Measurements from ENCODE around the gene MYO9A. TPM values are rescaled to one million over a fixed set of nuclear protein-coding genes. Genes with fewer than 3 reads are reported as not detected.

MYO9A gene
- total RNA-seq, 1 experiment from 2014 or later = 21.1 TPM

- no peak for DNase-seq (ENCODE audit: low spot score)
- in situ Hi-C loops (cut with HindIII; ENCODE audit: low sequenced_read_pairs) = no loop called here
These were observed 311.5 kb downstream of the MYO9A start for GRCh38 chr15:71806452-71806931.

- no peak for DNase-seq (ENCODE audit: low spot score)
- in situ Hi-C loops (cut with HindIII; ENCODE audit: low sequenced_read_pairs) = no loop called here
These were observed 313.1 kb downstream of the MYO9A start for GRCh38 chr15:71804695-71805470.

- no peak for DNase-seq (ENCODE audit: low spot score)
- in situ Hi-C loops (cut with HindIII; ENCODE audit: low sequenced_read_pairs) = no loop called here
These were observed 313.7 kb downstream of the MYO9A start for GRCh38 chr15:71804226-71804625.

- DNase-seq (ENCODE audit: low spot score) = no peak
- in situ Hi-C loops (cut with HindIII; ENCODE audit: low sequenced_read_pairs) = no loop called here
These were observed 315.2 kb downstream of the MYO9A start for GRCh38 chr15:71802770-71803169.

GRCh38 chr15:71801935-71802655 lies 315.9 kb downstream of the MYO9A start:
- in situ Hi-C loops (cut with HindIII; ENCODE audit: low sequenced_read_pairs) = no loop called here
- no peak for DNase-seq (ENCODE audit: low spot score)

GRCh38 chr15:71800835-71801745 lies 316.9 kb downstream of the MYO9A start:
- peak; percentile 48 for DNase-seq (ENCODE audit: low spot score)
- in situ Hi-C loops (cut with HindIII; ENCODE audit: low sequenced_read_pairs) = no loop called here

GRCh38 chr15:71800190-71800589 lies 317.8 kb downstream of the MYO9A start:
- in situ Hi-C loops (cut with HindIII; ENCODE audit: low sequenced_read_pairs) = no loop called here
- DNase-seq (ENCODE audit: low spot score) = no peak

- DNase-seq (ENCODE audit: low spot score) = no peak
- in situ Hi-C loops (cut with HindIII; ENCODE audit: low sequenced_read_pairs) = no loop called here
These were observed 319.3 kb downstream of the MYO9A start for GRCh38 chr15:71798641-71799040.

GRCh38 chr15:71792521-71792920 lies 325.4 kb downstream of the MYO9A start:
- no peak for DNase-seq (ENCODE audit: low spot score)
- in situ Hi-C loops (cut with HindIII; ENCODE audit: low sequenced_read_pairs) = no loop called here

- DNase-seq (ENCODE audit: low spot score) = no peak
- in situ Hi-C loops (cut with HindIII; ENCODE audit: low sequenced_read_pairs) = no loop called here
These were observed 326.0 kb downstream of the MYO9A start for GRCh38 chr15:71791975-71792374.

GRCh38 chr15:71790081-71790480 lies 327.9 kb downstream of the MYO9A start:
- in situ Hi-C loops (cut with HindIII; ENCODE audit: low sequenced_read_pairs) = no loop called here
- no peak for DNase-seq (ENCODE audit: low spot score)

- in situ Hi-C loops (cut with HindIII; ENCODE audit: low sequenced_read_pairs) = no loop called here
- DNase-seq (ENCODE audit: low spot score) = no peak
These were observed 328.3 kb downstream of the MYO9A start for GRCh38 chr15:71789616-71790015.

- in situ Hi-C loops (cut with HindIII; ENCODE audit: low sequenced_read_pairs) = no loop called here
- no peak for DNase-seq (ENCODE audit: low spot score)
These were observed 329.0 kb downstream of the MYO9A start for GRCh38 chr15:71788646-71789579.

GRCh38 chr15:71786673-71787072 lies 331.3 kb downstream of the MYO9A start:
- DNase-seq (ENCODE audit: low spot score) = no peak
- in situ Hi-C loops (cut with HindIII; ENCODE audit: low sequenced_read_pairs) = no loop called here

- DNase-seq (ENCODE audit: low spot score) = no peak
- in situ Hi-C loops (cut with HindIII; ENCODE audit: low sequenced_read_pairs) = no loop called here
These were observed 332.0 kb downstream of the MYO9A start for GRCh38 chr15:71785996-71786395.

- in situ Hi-C loops (cut with HindIII; ENCODE audit: low sequenced_read_pairs) = no loop called here
- no peak for DNase-seq (ENCODE audit: low spot score)
These were observed 333.2 kb downstream of the MYO9A start for GRCh38 chr15:71784719-71785118.

- in situ Hi-C loops (cut with HindIII; ENCODE audit: low sequenced_read_pairs) = no loop called here
These were observed 335.4 kb downstream of the MYO9A start for GRCh38 chr15:71782422-71783165.

GRCh38 chr15:71781965-71782265 lies 336.0 kb downstream of the MYO9A start:
- in situ Hi-C loops (cut with HindIII; ENCODE audit: low sequenced_read_pairs) = no loop called here
- DNase-seq (ENCODE audit: low spot score) = no peak

More at GRCh38 chr15:71782422-71783165, 335.4 kb downstream of the MYO9A start:
- no peak for DNase-seq (ENCODE audit: low spot score)
